SK-N-SH treated with all-trans-retinoic acid at 6 μM for 48 hours (cell line): ENCODE measurements around the gene SLC5A10.
"Not testable (repeated sequence)": the region's sequence is repeated elsewhere in the genome, so short reads cannot be mapped to it uniquely, and the experiment has no call there.

Source experiments
- ATAC-seq: fragments of 200-7000 bp; cut with Tn5 transposase; 3 replicates; pipeline ENCODE4 v1.9.1; 2020; ENCODE audit warnings: mild to moderate bottlenecking, moderate library complexity
- ARNTL ChIP-seq: fragments of 450-650 bp; formaldehyde crosslinking; IDR thresholded peaks from 2 replicates; pipeline ENCODE4 v1.5.0; 2020; ENCODE audit warnings: low read depth, mild to moderate bottlenecking, moderate library complexity, borderline replicate concordance
- CSDC2 ChIP-seq: fragments of 250-450 bp; sonication (Bioruptor Pico); IDR thresholded peaks from 2 replicates; pipeline ENCODE4 v1.5.0; 2020; ENCODE audit warnings: mild to moderate bottlenecking, moderate library complexity
- ESRRG ChIP-seq: fragments of 250-450 bp; sonication (Bioruptor Pico); IDR thresholded peaks from 2 replicates; pipeline ENCODE4 v1.6.1; 2021; ENCODE audit warnings: mild to moderate bottlenecking
- GLIS3 ChIP-seq: fragments of 250-450 bp; sonication (Bioruptor Pico); IDR thresholded peaks from 2 replicates; pipeline ENCODE4 v1.5.0; 2020; ENCODE audit warnings: mild to moderate bottlenecking, moderate library complexity
- ISL1 ChIP-seq: fragments of 250-450 bp; sonication (Bioruptor Pico); IDR thresholded peaks from 2 replicates; pipeline ENCODE4 v2.1.2; 2022; ENCODE audit warnings: mild to moderate bottlenecking, moderate library complexity
- OSR1 ChIP-seq: fragments of 250-450 bp; sonication (Bioruptor Pico); IDR thresholded peaks from 2 replicates; pipeline ENCODE4 v1.8.0; 2022; ENCODE audit warnings: moderate library complexity, mild to moderate bottlenecking, inconsistent platforms
- RARB ChIP-seq: fragments of 250-450 bp; sonication (Bioruptor Pico); IDR thresholded peaks from 2 replicates; pipeline ENCODE4 v1.8.0; 2021; ENCODE audit warnings: mild to moderate bottlenecking, moderate library complexity
- SNAI2 ChIP-seq: fragments of 250-450 bp; sonication (Bioruptor Pico); IDR thresholded peaks from 2 replicates; pipeline ENCODE4 v1.5.0; 2020; ENCODE audit warnings: mild to moderate bottlenecking, moderate library complexity
- TCF4 ChIP-seq: fragments of 250-450 bp; sonication (Bioruptor Pico); IDR thresholded peaks from 2 replicates; pipeline ENCODE4 v1.8.0; 2021; ENCODE audit warnings: mild to moderate bottlenecking, moderate library complexity, borderline replicate concordance
- TOX ChIP-seq: fragments of 250-450 bp; sonication (Bioruptor Pico); IDR thresholded peaks from 2 replicates; pipeline ENCODE4 v1.8.0; 2021; ENCODE audit warnings: mild to moderate bottlenecking, moderate library complexity, borderline replicate concordance
- ZFP3 ChIP-seq: fragments of 250-450 bp; sonication (Bioruptor Pico); IDR thresholded peaks from 2 replicates; pipeline ENCODE4 v1.5.0; 2020; ENCODE audit warnings: mild to moderate bottlenecking, moderate library complexity
- ZFP30 ChIP-seq: fragments of 450-650 bp; formaldehyde crosslinking; IDR thresholded peaks from 2 replicates; pipeline ENCODE4 v1.5.0; 2022; ENCODE audit warnings: mild to moderate bottlenecking, moderate library complexity
- ZNF565 ChIP-seq: fragments of 450-650 bp; formaldehyde crosslinking; conservative IDR thresholded peaks from 2 replicates; pipeline ENCODE4 v1.5.0; 2020; ENCODE audit warnings: low read depth, mild to moderate bottlenecking, moderate library complexity
- ZNF70 ChIP-seq: fragments of 450-650 bp; formaldehyde crosslinking; IDR thresholded peaks from 2 replicates; pipeline ENCODE4 v1.5.0; 2020; ENCODE audit warnings: mild to moderate bottlenecking, moderate library complexity
- ZNF8 ChIP-seq: fragments of 450-650 bp; formaldehyde crosslinking; IDR thresholded peaks from 2 replicates; pipeline ENCODE4 v1.5.0; 2020; ENCODE audit warnings: mild to moderate bottlenecking, moderate library complexity
- TF ChIP-seq, protein P1 (sequence below): fragments of 250-450 bp; sonication (Bioruptor Pico); IDR thresholded peaks from 2 replicates; pipeline ENCODE4 v1.5.1; 2020; ENCODE audit warnings: low read depth, mild to moderate bottlenecking, moderate library complexity
- TF ChIP-seq, protein P2 (sequence below): fragments of 250-450 bp; sonication (Bioruptor Pico); IDR thresholded peaks from 2 replicates; pipeline ENCODE4 v1.8.0; 2020; ENCODE audit warnings: mild to moderate bottlenecking, moderate library complexity, borderline replicate concordance
- TF ChIP-seq, protein P3 (sequence below): fragments of 250-450 bp; sonication (Bioruptor Pico); IDR thresholded peaks from 2 replicates; pipeline ENCODE4 v1.5.0; 2020; ENCODE audit warnings: mild to moderate bottlenecking, moderate library complexity
- TF ChIP-seq, protein P4 (sequence below): fragments of 250-450 bp; sonication (Bioruptor Pico); IDR thresholded peaks from 2 replicates; pipeline ENCODE4 v1.8.0; 2021; ENCODE audit warnings: low read depth, mild to moderate bottlenecking, moderate library complexity, borderline replicate concordance

Gene SLC5A10

DNA sequence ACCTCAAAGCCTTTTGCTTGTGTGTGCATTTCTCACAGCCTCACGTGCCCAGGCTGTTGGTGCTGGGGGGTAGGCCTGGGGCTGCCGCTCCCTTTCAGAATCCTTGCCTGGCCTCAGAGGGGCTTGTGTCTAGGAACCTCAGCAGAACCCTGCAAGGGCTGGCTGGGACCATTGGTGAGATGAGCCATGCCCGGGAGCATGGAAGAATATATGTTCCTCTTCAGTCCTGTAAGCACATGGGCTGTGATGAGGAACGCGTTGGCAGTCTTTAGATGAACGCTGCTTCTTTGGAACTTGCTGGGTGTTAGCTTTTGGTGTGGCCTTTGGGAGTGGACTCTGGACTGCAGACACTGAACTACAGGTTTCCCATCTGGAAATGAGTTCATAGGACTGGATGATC, 32.0 kb upstream of the SLC5A10 start (continued):
- TF ChIP-seq, protein P1, sequence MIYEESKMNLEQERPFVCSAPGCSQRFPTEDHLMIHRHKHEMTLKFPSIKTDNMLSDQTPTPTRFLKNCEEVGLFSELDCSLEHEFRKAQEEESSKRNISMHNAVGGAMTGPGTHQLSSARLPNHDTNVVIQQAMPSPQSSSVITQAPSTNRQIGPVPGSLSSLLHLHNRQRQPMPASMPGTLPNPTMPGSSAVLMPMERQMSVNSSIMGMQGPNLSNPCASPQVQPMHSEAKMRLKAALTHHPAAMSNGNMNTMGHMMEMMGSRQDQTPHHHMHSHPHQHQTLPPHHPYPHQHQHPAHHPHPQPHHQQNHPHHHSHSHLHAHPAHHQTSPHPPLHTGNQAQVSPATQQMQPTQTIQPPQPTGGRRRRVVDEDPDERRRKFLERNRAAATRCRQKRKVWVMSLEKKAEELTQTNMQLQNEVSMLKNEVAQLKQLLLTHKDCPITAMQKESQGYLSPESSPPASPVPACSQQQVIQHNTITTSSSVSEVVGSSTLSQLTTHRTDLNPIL (CRISPR knock-in tag): no peak

DNA sequence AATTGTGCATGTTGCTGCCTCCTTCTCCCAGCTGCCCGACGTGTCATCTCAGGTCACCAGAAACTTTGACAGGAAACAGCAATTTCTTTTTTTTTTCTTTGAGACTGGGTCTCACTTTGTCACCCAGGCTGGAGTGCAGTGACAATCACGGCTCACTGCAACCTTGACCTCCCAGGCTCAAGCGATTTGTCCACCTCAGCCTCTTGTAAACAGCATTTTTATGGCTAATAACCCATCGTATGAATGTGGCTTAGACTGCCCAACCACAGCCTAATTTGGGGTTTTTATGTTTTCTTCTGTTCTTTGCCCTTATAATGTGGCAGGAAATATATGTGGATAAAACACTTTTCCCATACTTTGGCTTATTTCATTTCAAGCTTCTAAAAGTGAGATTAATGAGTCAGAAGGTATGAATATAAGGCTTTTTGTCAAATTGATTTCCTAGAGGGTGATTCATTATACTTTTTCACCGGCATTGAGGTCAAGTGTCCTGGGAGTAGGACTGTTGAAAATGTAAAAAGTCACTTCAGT, 31.0 kb upstream of the SLC5A10 start:
- TF ChIP-seq ISL1 (CRISPR knock-in tag) (0 out of 2 replicates have a peak, but pooled peaks have one; percentile 23), SNAI2 (CRISPR knock-in tag) (no peak)
- ATAC-seq: peak; percentile 62

DNA sequence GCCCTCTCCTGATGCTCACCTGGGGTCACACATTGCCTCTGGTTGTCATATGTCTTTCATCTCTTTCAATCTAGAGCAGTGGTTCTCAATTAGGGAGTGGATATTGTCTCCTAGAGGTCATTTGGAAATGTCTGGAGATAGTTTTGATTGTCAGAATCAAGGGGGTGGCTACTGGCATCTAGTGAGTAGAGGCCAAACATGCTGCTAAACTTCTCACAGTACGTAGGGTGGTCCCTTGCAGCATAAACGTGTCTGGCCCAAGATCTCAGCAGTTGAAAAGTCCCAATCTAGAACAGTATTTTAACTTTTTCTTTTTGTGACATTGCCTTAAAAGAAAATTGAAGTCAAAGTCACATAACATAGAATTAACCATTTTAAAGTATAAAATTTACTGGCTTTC, 30.5 kb upstream of the SLC5A10 start:
- ATAC-seq: peak; percentile 42
- no peak for TF ChIP-seq OSR1 (CRISPR knock-in tag)
- TF ChIP-seq, protein P1 (CRISPR knock-in tag): no peak
- TF ChIP-seq RARB (CRISPR knock-in tag): no peak
- TF ChIP-seq, protein P2, sequence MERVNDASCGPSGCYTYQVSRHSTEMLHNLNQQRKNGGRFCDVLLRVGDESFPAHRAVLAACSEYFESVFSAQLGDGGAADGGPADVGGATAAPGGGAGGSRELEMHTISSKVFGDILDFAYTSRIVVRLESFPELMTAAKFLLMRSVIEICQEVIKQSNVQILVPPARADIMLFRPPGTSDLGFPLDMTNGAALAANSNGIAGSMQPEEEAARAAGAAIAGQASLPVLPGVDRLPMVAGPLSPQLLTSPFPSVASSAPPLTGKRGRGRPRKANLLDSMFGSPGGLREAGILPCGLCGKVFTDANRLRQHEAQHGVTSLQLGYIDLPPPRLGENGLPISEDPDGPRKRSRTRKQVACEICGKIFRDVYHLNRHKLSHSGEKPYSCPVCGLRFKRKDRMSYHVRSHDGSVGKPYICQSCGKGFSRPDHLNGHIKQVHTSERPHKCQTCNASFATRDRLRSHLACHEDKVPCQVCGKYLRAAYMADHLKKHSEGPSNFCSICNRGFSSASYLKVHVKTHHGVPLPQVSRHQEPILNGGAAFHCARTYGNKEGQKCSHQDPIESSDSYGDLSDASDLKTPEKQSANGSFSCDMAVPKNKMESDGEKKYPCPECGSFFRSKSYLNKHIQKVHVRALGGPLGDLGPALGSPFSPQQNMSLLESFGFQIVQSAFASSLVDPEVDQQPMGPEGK (CRISPR knock-in tag): no peak
- no peak for TF ChIP-seq SNAI2 (CRISPR knock-in tag)
- TF ChIP-seq ZFP3 (CRISPR knock-in tag): no peak
- no peak for TF ChIP-seq CSDC2 (CRISPR knock-in tag)
- TF ChIP-seq ZFP30 (CRISPR knock-in tag): no peak
- TF ChIP-seq ZNF8: no peak
- TF ChIP-seq ARNTL (CRISPR knock-in tag): no peak
- no peak for TF ChIP-seq GLIS3 (CRISPR knock-in tag)
- no peak for TF ChIP-seq ZNF565 (CRISPR knock-in tag)
- TF ChIP-seq, protein P3, sequence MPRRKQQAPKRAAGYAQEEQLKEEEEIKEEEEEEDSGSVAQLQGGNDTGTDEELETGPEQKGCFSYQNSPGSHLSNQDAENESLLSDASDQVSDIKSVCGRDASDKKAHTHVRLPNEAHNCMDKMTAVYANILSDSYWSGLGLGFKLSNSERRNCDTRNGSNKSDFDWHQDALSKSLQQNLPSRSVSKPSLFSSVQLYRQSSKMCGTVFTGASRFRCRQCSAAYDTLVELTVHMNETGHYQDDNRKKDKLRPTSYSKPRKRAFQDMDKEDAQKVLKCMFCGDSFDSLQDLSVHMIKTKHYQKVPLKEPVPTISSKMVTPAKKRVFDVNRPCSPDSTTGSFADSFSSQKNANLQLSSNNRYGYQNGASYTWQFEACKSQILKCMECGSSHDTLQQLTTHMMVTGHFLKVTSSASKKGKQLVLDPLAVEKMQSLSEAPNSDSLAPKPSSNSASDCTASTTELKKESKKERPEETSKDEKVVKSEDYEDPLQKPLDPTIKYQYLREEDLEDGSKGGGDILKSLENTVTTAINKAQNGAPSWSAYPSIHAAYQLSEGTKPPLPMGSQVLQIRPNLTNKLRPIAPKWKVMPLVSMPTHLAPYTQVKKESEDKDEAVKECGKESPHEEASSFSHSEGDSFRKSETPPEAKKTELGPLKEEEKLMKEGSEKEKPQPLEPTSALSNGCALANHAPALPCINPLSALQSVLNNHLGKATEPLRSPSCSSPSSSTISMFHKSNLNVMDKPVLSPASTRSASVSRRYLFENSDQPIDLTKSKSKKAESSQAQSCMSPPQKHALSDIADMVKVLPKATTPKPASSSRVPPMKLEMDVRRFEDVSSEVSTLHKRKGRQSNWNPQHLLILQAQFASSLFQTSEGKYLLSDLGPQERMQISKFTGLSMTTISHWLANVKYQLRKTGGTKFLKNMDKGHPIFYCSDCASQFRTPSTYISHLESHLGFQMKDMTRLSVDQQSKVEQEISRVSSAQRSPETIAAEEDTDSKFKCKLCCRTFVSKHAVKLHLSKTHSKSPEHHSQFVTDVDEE (CRISPR knock-in tag): no peak
- TF ChIP-seq, all 23 proteins: peak for 0

DNA sequence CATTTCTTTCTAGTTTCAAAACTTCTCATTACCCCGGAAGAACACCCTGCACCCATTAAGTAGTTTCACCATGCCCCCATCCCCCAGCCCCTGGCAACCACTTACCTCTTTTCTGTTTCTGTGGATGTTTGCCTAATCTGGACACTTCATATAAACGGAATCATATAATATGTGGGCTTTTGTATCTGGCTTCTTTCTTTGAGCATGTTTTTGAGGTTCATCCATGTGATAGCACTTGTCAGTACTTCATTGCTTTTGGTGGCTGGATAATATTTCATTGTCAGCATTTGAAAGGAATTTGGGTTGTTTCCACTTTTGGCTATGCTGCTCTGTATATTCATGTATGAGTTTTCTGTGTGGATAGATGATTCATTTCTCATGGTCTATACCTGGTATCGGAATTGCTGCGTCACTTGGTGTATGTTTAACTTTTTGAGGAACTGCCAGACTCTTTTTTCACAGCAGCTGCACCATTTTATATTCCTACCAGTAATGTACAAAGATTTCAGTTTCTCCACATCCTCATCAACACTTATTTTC, 30.0 kb upstream of the SLC5A10 start:
- ATAC-seq: peak; percentile 73
- TF ChIP-seq TCF4 (CRISPR knock-in tag): no peak
- peak; percentile 55; the same call in 1 of the 2 replicates for TF ChIP-seq TOX (CRISPR knock-in tag)
- TF ChIP-seq RARB (CRISPR knock-in tag): no peak
- TF ChIP-seq CSDC2 (CRISPR knock-in tag): no peak
- no peak for TF ChIP-seq ZNF70 (CRISPR knock-in tag)

DNA sequence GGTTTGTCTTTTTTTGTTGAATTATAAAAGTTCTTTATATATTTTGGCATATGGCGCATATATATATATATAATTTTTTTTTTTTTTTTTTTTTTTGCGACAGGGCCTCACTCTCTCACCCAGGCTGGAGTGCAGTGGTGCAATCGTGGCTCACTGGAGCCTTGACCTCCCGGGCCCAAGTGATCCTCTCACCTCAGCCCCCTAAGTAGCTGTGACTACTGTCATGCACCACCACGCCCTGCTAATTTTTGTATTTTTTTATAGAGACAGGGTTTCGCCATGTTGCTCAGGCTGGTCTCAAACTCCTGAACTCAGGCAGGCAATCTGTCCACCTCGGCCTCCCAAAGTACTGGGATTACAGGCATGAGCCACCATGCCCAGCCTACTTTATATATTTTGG, 29.4 kb upstream of the SLC5A10 start:
- ATAC-seq: not testable (repeated sequence)

DNA sequence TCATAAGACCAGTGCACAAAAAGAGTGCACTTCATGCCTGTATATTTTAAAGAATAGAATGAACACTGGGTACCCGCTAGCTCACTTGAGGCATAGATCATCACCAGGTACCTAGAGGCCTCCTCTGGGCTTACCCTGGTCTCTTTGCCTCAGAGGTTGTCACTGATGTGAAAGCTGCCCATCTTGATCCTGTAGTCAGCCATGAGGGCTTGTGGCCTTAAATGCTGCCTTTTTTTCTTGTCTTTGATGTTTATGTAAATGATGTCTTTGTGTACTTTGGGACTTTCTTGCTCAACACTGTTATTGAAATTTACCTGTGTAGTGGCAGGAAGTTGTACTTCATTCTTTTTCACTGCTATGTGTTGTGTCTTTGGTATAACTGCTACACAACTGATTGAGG, 26.8 kb upstream of the SLC5A10 start:
- no peak for ATAC-seq
- TF ChIP-seq ISL1 (CRISPR knock-in tag) (no peak), SNAI2 (CRISPR knock-in tag) (no peak), ESRRG (no peak), CSDC2 (CRISPR knock-in tag) (no peak), ZNF8 (no peak), ARNTL (CRISPR knock-in tag) (no peak), ZNF565 (CRISPR knock-in tag) (no peak), TOX (CRISPR knock-in tag) (no peak)
- TF ChIP-seq, protein P3 (CRISPR knock-in tag): no peak
- TF ChIP-seq, protein P4, sequence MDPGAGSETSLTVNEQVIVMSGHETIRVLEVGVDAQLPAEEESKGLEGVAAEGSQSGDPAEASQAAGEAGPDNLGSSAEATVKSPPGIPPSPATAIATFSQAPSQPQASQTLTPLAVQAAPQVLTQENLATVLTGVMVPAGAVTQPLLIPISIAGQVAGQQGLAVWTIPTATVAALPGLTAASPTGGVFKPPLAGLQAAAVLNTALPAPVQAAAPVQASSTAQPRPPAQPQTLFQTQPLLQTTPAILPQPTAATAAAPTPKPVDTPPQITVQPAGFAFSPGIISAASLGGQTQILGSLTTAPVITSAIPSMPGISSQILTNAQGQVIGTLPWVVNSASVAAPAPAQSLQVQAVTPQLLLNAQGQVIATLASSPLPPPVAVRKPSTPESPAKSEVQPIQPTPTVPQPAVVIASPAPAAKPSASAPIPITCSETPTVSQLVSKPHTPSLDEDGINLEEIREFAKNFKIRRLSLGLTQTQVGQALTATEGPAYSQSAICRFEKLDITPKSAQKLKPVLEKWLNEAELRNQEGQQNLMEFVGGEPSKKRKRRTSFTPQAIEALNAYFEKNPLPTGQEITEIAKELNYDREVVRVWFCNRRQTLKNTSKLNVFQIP: no peak
